HG03103 (cell line): Measurements from ENCODE around the gene KCNJ12.
"Not testable (repeated sequence)": the region's sequence is repeated elsewhere in the genome, so short reads cannot be mapped to it uniquely, and the experiment has no call there.

Experiments
- ATAC-seq: cut with Tn5 transposase; IDR thresholded peaks from one replicate; pipeline ENCODE4 v1.9.1; 2021; ENCODE audit warnings: low read depth; ENCODE audit not compliant: unreplicated experiment

Gene KCNJ12

GRCh38 chr17:21381076-21381706 lies 5.0 kb downstream of the KCNJ12 start:
- ATAC-seq, result no peak

- ATAC-seq, result no peak
Observed at GRCh38 chr17:21382560-21383495, 6.7 kb downstream of the KCNJ12 start.

- no peak for ATAC-seq
Observed at GRCh38 chr17:21385281-21385845, 9.2 kb downstream of the KCNJ12 start.

GRCh38 chr17:21387616-21388015 lies 11.5 kb downstream of the KCNJ12 start:
- no peak for ATAC-seq

GRCh38 chr17:21388066-21388465 lies 11.9 kb downstream of the KCNJ12 start:
- ATAC-seq, result no peak

GRCh38 chr17:21388944-21389343 lies 12.8 kb downstream of the KCNJ12 start:
- ATAC-seq, result no peak

- no peak for ATAC-seq
Observed at GRCh38 chr17:21389394-21389793, 13.2 kb downstream of the KCNJ12 start.

GRCh38 chr17:21390294-21390693 lies 14.1 kb downstream of the KCNJ12 start:
- no peak for ATAC-seq

GRCh38 chr17:21392266-21392665 lies 16.1 kb downstream of the KCNJ12 start:
- ATAC-seq, result no peak

GRCh38 chr17:21394265-21394664 lies 18.1 kb downstream of the KCNJ12 start:
- no peak for ATAC-seq

- no peak for ATAC-seq
Observed at GRCh38 chr17:21395764-21396163, 19.6 kb downstream of the KCNJ12 start.

GRCh38 chr17:21396237-21396636 lies 20.1 kb downstream of the KCNJ12 start:
- ATAC-seq, result no peak

- no peak for ATAC-seq
Observed at GRCh38 chr17:21397341-21398190, 21.4 kb downstream of the KCNJ12 start.

GRCh38 chr17:21399474-21400186 lies 23.5 kb downstream of the KCNJ12 start:
- ATAC-seq, result no peak

GRCh38 chr17:21400187-21400569 lies 24.0 kb downstream of the KCNJ12 start:
- ATAC-seq, result not testable (repeated sequence)

GRCh38 chr17:21400816-21401593 lies 24.8 kb downstream of the KCNJ12 start:
- ATAC-seq, result no peak

- ATAC-seq, result not testable (repeated sequence)
Observed at GRCh38 chr17:21402166-21402571, 26.0 kb downstream of the KCNJ12 start.

- ATAC-seq, result not testable (repeated sequence)
Observed at GRCh38 chr17:21402926-21403325, 26.8 kb downstream of the KCNJ12 start.

GRCh38 chr17:21404106-21404505 lies 27.9 kb downstream of the KCNJ12 start:
- ATAC-seq, result not testable (repeated sequence)
